ENCODE results near the gene ECEL1.
"Not testable (repeated sequence)": the region's sequence is repeated elsewhere in the genome, so short reads cannot be mapped to it uniquely, and the experiment has no call there.

The ECEL1 gene

GRCh38 chr2:232443669-232444408 lies 43.8 kb downstream of the ECEL1 start:
- DNase-seq (ENCODE audit: low read depth in 1 of 2, low spot score in 1 of 2): not testable (repeated sequence)

GRCh38 chr2:232443047-232443446 lies 44.6 kb downstream of the ECEL1 start:
- DNase-seq (ENCODE audit: low read depth in 1 of 2, low spot score in 1 of 2): not testable (repeated sequence)

- not testable (repeated sequence) for DNase-seq (ENCODE audit: low read depth in 1 of 2, low spot score in 1 of 2)
Measured at GRCh38 chr2:232442431-232442830, 45.2 kb downstream of the ECEL1 start.

GRCh38 chr2:232441922-232442321 lies 45.7 kb downstream of the ECEL1 start:
- DNase-seq (ENCODE audit: low read depth in 1 of 2, low spot score in 1 of 2): not testable (repeated sequence)

- DNase-seq (ENCODE audit: low read depth in 1 of 2, low spot score in 1 of 2): no peak
Measured at GRCh38 chr2:232441147-232441651, 46.4 kb downstream of the ECEL1 start.

GRCh38 chr2:232440220-232441018 lies 47.2 kb downstream of the ECEL1 start:
- DNase-seq (ENCODE audit: low read depth in 1 of 2, low spot score in 1 of 2): peak; percentile 75 to 78

GRCh38 chr2:232439758-232440135 lies 47.9 kb downstream of the ECEL1 start:
- no peak for DNase-seq (ENCODE audit: low read depth in 1 of 2, low spot score in 1 of 2)

- DNase-seq (ENCODE audit: low read depth in 1 of 2, low spot score in 1 of 2): no peak
Measured at GRCh38 chr2:232438951-232439757, 48.5 kb downstream of the ECEL1 start.

GRCh38 chr2:232438091-232438490 lies 49.5 kb downstream of the ECEL1 start:
- no peak for DNase-seq (ENCODE audit: low read depth in 1 of 2, low spot score in 1 of 2)

GRCh38 chr2:232437195-232437571 lies 50.5 kb downstream of the ECEL1 start:
- no peak for DNase-seq (ENCODE audit: low read depth in 1 of 2, low spot score in 1 of 2)

- DNase-seq (ENCODE audit: low read depth in 1 of 2, low spot score in 1 of 2): no peak
Measured at GRCh38 chr2:232436381-232437194, 51.0 kb downstream of the ECEL1 start.

- DNase-seq (ENCODE audit: low read depth in 1 of 2, low spot score in 1 of 2): no peak
Measured at GRCh38 chr2:232435805-232436204, 51.8 kb downstream of the ECEL1 start.

- no peak for DNase-seq (ENCODE audit: low read depth in 1 of 2, low spot score in 1 of 2)
Measured at GRCh38 chr2:232435375-232435648, 52.3 kb downstream of the ECEL1 start.

GRCh38 chr2:232434563-232435374 lies 52.9 kb downstream of the ECEL1 start:
- DNase-seq (ENCODE audit: low read depth in 1 of 2, low spot score in 1 of 2): no peak

- DNase-seq (ENCODE audit: low read depth in 1 of 2, low spot score in 1 of 2): no peak
Measured at GRCh38 chr2:232434091-232434490, 53.5 kb downstream of the ECEL1 start.

- DNase-seq (ENCODE audit: low read depth in 1 of 2, low spot score in 1 of 2): not testable (repeated sequence)
Measured at GRCh38 chr2:232433622-232434021, 54.0 kb downstream of the ECEL1 start.

- DNase-seq (ENCODE audit: low read depth in 1 of 2, low spot score in 1 of 2): no peak
Measured at GRCh38 chr2:232432598-232433184, 54.9 kb downstream of the ECEL1 start.

- DNase-seq (ENCODE audit: low read depth in 1 of 2, low spot score in 1 of 2): no peak
Measured at GRCh38 chr2:232431705-232432590, 55.7 kb downstream of the ECEL1 start.

Data from activated T-helper 1 cell treated with anti-CD3 and anti-CD28 coated beads, Interleukin-2, amount 50 U/mL, for 16 hours (primary cell).